Astrocyte of the spinal cord (primary cell): ENCODE data around the gene EPN2.

ENCODE experiments used
- DNase-seq: peaks from one replicate; pipeline ENCODE4 v3.0.0; 2011; ENCODE audit warnings: low read depth, low spot score
- H3K4me3 ChIP-seq: 2 replicates; pipeline ENCODE4 v1.5.1; 2011; ENCODE audit warnings: low read depth, mild to moderate bottlenecking, low read length, moderate library complexity
- CTCF ChIP-seq: IDR thresholded peaks from 2 replicates; pipeline ENCODE4 v1.5.1; 2012; ENCODE audit warnings: low read depth, mild to moderate bottlenecking, low read length, inconsistent platforms
- in situ Hi-C: cut with HindIII; loops from 2 replicates; pipeline ENCODE4 v1.10.0; 2017; ENCODE audit warnings: low sequenced_read_pairs

Gene EPN2

GRCh38 chr17:19382531-19383444 lies 145.6 kb downstream of the EPN2 start:
- no peak for TF ChIP-seq CTCF

GRCh38 chr17:19383681-19384470 lies 146.7 kb downstream of the EPN2 start:
- in situ Hi-C loops, result no loop called here
- DNase-seq, result no peak
- TF ChIP-seq CTCF, result no peak
- no peak overlapping the region for H3K4me3 ChIP-seq

More at GRCh38 chr17:19382531-19383444, 145.6 kb downstream of the EPN2 start:
- DNase-seq, result no peak
- in situ Hi-C loops, result no loop called here
- no peak overlapping the region for H3K4me3 ChIP-seq

GRCh38 chr17:19384723-19385391 lies 147.7 kb downstream of the EPN2 start:
- TF ChIP-seq CTCF, result no peak
- H3K4me3 ChIP-seq, result peak overlapping the region; percentile 2
- peak; percentile 85 for DNase-seq
- in situ Hi-C loops, result no loop called here

- TF ChIP-seq CTCF, result no peak
- in situ Hi-C loops, result no loop called here
- H3K4me3 ChIP-seq, result peak overlapping the region; percentile 53
- no peak for DNase-seq
Observed at GRCh38 chr17:19385521-19385983, 148.4 kb downstream of the EPN2 start.
